HFFc6 (cell line): ENCODE measurements around the gene IQCK. TPM values are rescaled to one million over a fixed set of nuclear protein-coding genes. Genes with fewer than 3 reads are reported as not detected.

Experiments used
- DNase-seq: peaks from one replicate; pipeline ENCODE4 v3.0.0-alpha.2; 2018
- H3K27ac Mint-ChIP-seq: 2 replicates; pipeline ENCODE4 v1.8.0; 2020; ENCODE audit warnings: mild to moderate bottlenecking, mixed read lengths
- H3K27me3 Mint-ChIP-seq: 2 replicates; pipeline ENCODE4 v1.8.0; 2021; ENCODE audit warnings: mild to moderate bottlenecking, moderate library complexity, mixed read lengths; ENCODE audit not compliant: insufficient read depth
- H3K36me3 Mint-ChIP-seq: 2 replicates; pipeline ENCODE4 v1.8.0; 2021; ENCODE audit warnings: low read depth, mixed read lengths
- H3K4me1 Mint-ChIP-seq: 2 replicates; pipeline ENCODE4 v1.8.0; 2020; ENCODE audit warnings: low read depth, mixed read lengths
- H3K4me3 Mint-ChIP-seq: 2 replicates; pipeline ENCODE4 v1.8.0; 2020; ENCODE audit warnings: mild to moderate bottlenecking, moderate library complexity, mixed read lengths
- H3K9me3 Mint-ChIP-seq: 2 replicates; pipeline ENCODE4 v1.8.0; 2020; ENCODE audit warnings: mild to moderate bottlenecking, mixed read lengths
- CTCF ChIP-seq: fragments of 200-600 bp; sonication (generic); IDR thresholded peaks from 2 replicates; pipeline ENCODE4 v1.5.0; 2021; ENCODE audit warnings: antibody characterized with exemption, mild to moderate bottlenecking
- total RNA-seq, 6 experiments: library from RNA; stranded (reverse); fragmentation: NEBNext Ultra II Directional; extraction: Animal tissue kit (Norgen Biotek cat#: 25700); gene quantifications; 2 replicates in 1 of 6; 3 replicates in 5 of 6; pipeline ENCODE4 v1.2.3, GENCODE V29; 2021

The IQCK gene
- total RNA-seq, 6 experiments from 2014 or later, result 2.2 to 5.0 (median 2.8) TPM

- no peaks in the 10 kb centered on the region for H3K9me3 Mint-ChIP-seq
Measured at GRCh38 chr16:19874851-19875546, 156.9 kb downstream of the IQCK start.

GRCh38 chr16:19875900-19876299 is 157.8 kb downstream of the IQCK start:
- no peaks in the 10 kb centered on the region for H3K4me1 Mint-ChIP-seq
- TF ChIP-seq CTCF, result no peak
- no peaks in the 10 kb centered on the region for H3K36me3 Mint-ChIP-seq
- H3K27ac Mint-ChIP-seq, result no peak overlapping the region
- H3K27me3 Mint-ChIP-seq, result peaks cover 6% of the 10 kb centered on the region
- H3K9me3 Mint-ChIP-seq, result no peaks in the 10 kb centered on the region
- H3K4me3 Mint-ChIP-seq, result no peak overlapping the region
- DNase-seq, result no peak

More at GRCh38 chr16:19874851-19875546, 156.9 kb downstream of the IQCK start:
- Mint-ChIP-seq H3K27ac (no peak overlapping the region), H3K4me3 (no peak overlapping the region), H3K4me1 (no peaks in the 10 kb centered on the region), H3K27me3 (peaks cover 9% of the 10 kb centered on the region; the same call in 1 of the 2 replicates), H3K36me3 (no peaks in the 10 kb centered on the region)
- DNase-seq, result no peak
- no peak for TF ChIP-seq CTCF

GRCh38 chr16:19876501-19877059 is 158.5 kb downstream of the IQCK start:
- Mint-ChIP-seq H3K4me3 (no peak overlapping the region), H3K36me3 (no peaks in the 10 kb centered on the region), H3K27ac (no peak overlapping the region), H3K4me1 (no peaks in the 10 kb centered on the region), H3K27me3 (peaks cover 11% of the 10 kb centered on the region), H3K9me3 (no peaks in the 10 kb centered on the region)
- DNase-seq, result no peak
- TF ChIP-seq CTCF, result no peak

GRCh38 chr16:19878757-19879156 is 160.7 kb downstream of the IQCK start:
- H3K27me3 Mint-ChIP-seq, result peaks cover 25% of the 10 kb centered on the region
- H3K4me1 Mint-ChIP-seq, result no peaks in the 10 kb centered on the region
- TF ChIP-seq CTCF, result no peak
- no peak for DNase-seq
- H3K27ac Mint-ChIP-seq, result no peak overlapping the region
- H3K36me3 Mint-ChIP-seq, result no peaks in the 10 kb centered on the region
- H3K9me3 Mint-ChIP-seq, result no peaks in the 10 kb centered on the region
- H3K4me3 Mint-ChIP-seq, result no peak overlapping the region

- TF ChIP-seq CTCF, result no peak
- Mint-ChIP-seq H3K36me3 (no peaks in the 10 kb centered on the region), H3K27ac (no peak overlapping the region), H3K27me3 (peaks cover 22% of the 10 kb centered on the region), H3K4me3 (no peak overlapping the region), H3K4me1 (no peaks in the 10 kb centered on the region), H3K9me3 (no peaks in the 10 kb centered on the region)
- DNase-seq, result peak; percentile 39
Measured at GRCh38 chr16:19879241-19879792, 161.2 kb downstream of the IQCK start.
